Mesodermal cell (in vitro differentiated cells): Measurements from ENCODE around the gene EXOC1.

Source experiments
- H3K27ac ChIP-seq: 2 replicates; pipeline ENCODE4 v1.7.0; 2013; ENCODE audit warnings: mild to moderate bottlenecking, low read depth, low read length, moderate library complexity; ENCODE audit not compliant: severe bottlenecking
- H3K36me3 ChIP-seq: 2 replicates; pipeline ENCODE4 v1.7.1; 2013; ENCODE audit warnings: mild to moderate bottlenecking, low read length, moderate library complexity; ENCODE audit not compliant: control insufficient read depth, insufficient read depth
- H3K4me1 ChIP-seq: one replicate; pipeline ENCODE4 v1.7.1; 2013; ENCODE audit warnings: mild to moderate bottlenecking, low read length; ENCODE audit not compliant: insufficient read depth, control insufficient read depth, poor library complexity, severe bottlenecking
- H3K4me3 ChIP-seq: 2 replicates; pipeline ENCODE4 v1.7.0; 2013; ENCODE audit warnings: low read length, control low read depth, mild to moderate bottlenecking; ENCODE audit not compliant: insufficient read depth, poor library complexity, severe bottlenecking; ENCODE audit errors: extremely low read depth
- H3K9me3 ChIP-seq: 2 replicates; pipeline ENCODE4 v1.7.1; 2013; ENCODE audit warnings: mild to moderate bottlenecking, low read length, moderate library complexity; ENCODE audit not compliant: control insufficient read depth
- WGBS, 2 experiments: methylation state at CpG; one replicate each; pipeline ENCODE4 v1.1.5; 2013; ENCODE audit warnings: missing lambda C conversion rate in 2 of 2; ENCODE audit not compliant: insufficient coverage in 2 of 2; 5-methylcytosine and 5-hydroxymethylcytosine counted together

The EXOC1 gene

DNA sequence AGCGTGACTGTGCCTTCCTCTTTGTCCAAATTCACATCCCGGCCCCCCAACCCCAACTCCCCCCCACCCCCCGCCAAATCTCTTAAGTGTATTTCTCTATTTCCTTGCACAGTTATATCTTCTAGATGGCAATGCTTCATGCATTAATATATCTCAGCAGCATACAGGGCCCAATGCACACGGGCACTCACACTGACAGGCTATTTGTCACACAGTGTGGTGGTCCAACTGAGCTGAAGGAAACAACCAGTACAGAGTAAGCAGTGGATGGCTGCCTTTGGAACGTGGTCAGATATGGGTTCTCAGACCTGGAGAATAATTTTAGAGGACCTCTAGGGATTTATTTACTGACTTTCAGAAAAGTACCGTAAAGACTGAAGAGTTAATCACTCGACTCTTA is 681 bp downstream of the EXOC1 start:
- 20 to 43% methylated on average over 1 to 4 of the region's 7 CpGs for WGBS, 2 experiments
- Histone ChIP-seq H3K27ac (no peak overlapping the region), H3K4me1 (peaks cover 3% of the 10 kb centered on the region), H3K9me3 (peaks cover 4% of the 10 kb centered on the region), H3K36me3 (peaks cover 5% of the 10 kb centered on the region), H3K4me3 (peak overlapping the region; percentile 82)

DNA sequence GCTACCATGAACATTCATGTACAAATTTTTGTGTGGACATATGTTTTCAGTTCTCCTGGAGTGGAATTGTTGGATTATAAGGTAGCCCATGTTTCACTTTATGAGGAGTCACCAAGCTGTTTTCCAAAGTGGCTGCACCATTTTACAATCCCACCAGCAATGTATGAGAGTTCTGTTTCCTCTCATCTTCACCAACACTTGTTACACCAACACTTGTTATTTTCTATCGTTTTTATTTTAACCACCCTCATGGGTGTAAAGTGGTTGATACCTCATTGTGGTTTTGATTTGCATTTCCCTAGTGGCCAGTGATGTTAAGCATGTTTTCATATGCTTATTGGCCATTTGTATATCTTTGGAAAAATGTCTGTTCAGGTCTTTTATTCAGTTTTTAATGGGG is 4.1 kb downstream of the EXOC1 start:
- no CpG with 5 or more reads among the region's 1 CpG for whole genome bisulfite sequencing, 2 experiments
- H3K4me1 ChIP-seq: peaks cover 3% of the 10 kb centered on the region
- H3K4me3 ChIP-seq: no peak overlapping the region
- H3K27ac ChIP-seq: no peak overlapping the region
- H3K36me3 ChIP-seq: peaks cover 21% of the 10 kb centered on the region
- peaks cover 4% of the 10 kb centered on the region for H3K9me3 ChIP-seq

GRCh38 chr4:55859711-55860110 is 6.3 kb downstream of the EXOC1 start:
- Histone ChIP-seq H3K36me3 (peaks cover 29% of the 10 kb centered on the region), H3K4me1 (peaks cover 2% of the 10 kb centered on the region), H3K27ac (no peak overlapping the region), H3K4me3 (no peak overlapping the region), H3K9me3 (no peaks in the 10 kb centered on the region)
- WGBS, 2 experiments: 100% methylated on average over 1 of the region's 2 CpGs

- H3K9me3 ChIP-seq: no peaks in the 10 kb centered on the region
- H3K27ac ChIP-seq: no peak overlapping the region
- no peaks in the 10 kb centered on the region for H3K4me1 ChIP-seq
- WGBS, 2 experiments: no CpG with 5 or more reads among the region's 1 CpG
- H3K36me3 ChIP-seq: peaks cover 40% of the 10 kb centered on the region
- H3K4me3 ChIP-seq: no peak overlapping the region
Measured at GRCh38 chr4:55864577-55865223, 11.3 kb downstream of the EXOC1 start.

DNA sequence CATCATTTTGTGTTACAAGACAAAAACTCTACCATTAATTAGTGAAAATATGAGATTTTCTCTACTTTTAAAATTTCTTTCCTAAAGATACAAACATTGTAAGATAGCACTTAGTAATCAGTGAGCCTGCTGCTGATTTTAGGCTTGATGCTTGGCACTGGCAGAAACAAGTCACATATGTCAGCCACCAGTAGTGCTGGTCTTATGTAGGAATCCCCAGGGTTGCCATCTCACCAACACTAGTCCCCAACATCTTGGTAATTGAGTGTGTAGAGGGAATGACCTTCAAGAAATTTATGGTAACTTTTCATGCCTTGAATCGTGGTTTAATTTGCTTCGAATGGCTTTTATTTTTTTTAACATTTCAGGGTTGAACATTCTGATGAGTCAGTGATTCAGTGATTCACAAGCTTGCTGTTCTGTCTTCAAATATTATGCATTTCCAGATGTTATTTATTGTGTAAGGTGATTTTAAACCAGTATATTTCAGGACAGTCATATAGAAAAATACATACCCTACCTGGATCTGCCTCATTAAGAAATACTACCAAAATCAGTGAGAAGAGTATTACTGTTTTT is 11.9 kb downstream of the EXOC1 start:
- H3K4me3 ChIP-seq: no peak overlapping the region
- no peaks in the 10 kb centered on the region for H3K9me3 ChIP-seq
- no peaks in the 10 kb centered on the region for H3K4me1 ChIP-seq
- WGBS, 2 experiments: 100% methylated on average over 2 of the region's 2 CpGs; no CpG with 5 or more reads in 1 of the 2 experiments
- H3K27ac ChIP-seq: peak overlapping the region; percentile 60
- peaks cover 43% of the 10 kb centered on the region for H3K36me3 ChIP-seq

DNA sequence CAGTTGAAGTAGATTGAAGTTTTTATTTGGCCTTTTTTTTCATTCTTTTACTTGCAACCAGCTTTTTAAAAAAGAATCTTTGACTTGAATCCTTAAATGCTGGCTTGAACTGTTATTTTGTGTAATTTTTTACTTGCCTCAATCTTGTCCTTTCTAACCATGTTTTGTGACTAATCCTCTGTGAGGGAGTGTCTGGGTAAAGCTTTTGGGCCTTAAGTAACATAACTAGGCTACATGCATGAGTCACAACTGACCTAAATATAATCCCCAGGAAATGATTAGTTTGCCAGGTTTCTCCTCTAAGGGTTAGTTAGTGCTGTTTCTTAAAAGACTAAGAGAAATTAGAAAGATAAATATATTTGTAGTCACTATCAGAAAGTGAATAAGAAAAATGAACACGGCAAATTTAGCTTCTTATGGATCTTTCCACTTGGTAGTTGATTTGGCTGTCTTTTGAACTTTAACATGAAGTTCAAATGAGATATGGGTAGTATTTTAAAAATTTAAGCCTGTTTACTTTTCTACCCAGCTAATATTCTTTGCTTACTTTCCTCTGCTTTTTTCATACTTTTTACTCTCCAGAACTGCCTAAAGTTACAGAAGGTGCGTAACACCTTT is 13.0 kb downstream of the EXOC1 start:
- Histone ChIP-seq H3K4me3 (no peak overlapping the region), H3K27ac (peak overlapping the region; percentile 60)
- 100% methylated on average over 1 of the region's 2 CpGs; no CpG with 5 or more reads in 1 of the 2 experiments for WGBS, 2 experiments

GRCh38 chr4:55866973-55867574 is 13.6 kb downstream of the EXOC1 start:
- Histone ChIP-seq H3K4me3 (no peak overlapping the region), H3K27ac (no peak overlapping the region), H3K36me3 (peaks cover 46% of the 10 kb centered on the region), H3K9me3 (no peaks in the 10 kb centered on the region), H3K4me1 (no peaks in the 10 kb centered on the region)
- no CpG with 5 or more reads among the region's 4 CpGs for WGBS, 2 experiments

More for the DNA sequence above, 13.0 kb downstream of the EXOC1 start:
- Histone ChIP-seq H3K36me3 (peaks cover 43% of the 10 kb centered on the region), H3K4me1 (no peaks in the 10 kb centered on the region), H3K9me3 (no peaks in the 10 kb centered on the region)

DNA sequence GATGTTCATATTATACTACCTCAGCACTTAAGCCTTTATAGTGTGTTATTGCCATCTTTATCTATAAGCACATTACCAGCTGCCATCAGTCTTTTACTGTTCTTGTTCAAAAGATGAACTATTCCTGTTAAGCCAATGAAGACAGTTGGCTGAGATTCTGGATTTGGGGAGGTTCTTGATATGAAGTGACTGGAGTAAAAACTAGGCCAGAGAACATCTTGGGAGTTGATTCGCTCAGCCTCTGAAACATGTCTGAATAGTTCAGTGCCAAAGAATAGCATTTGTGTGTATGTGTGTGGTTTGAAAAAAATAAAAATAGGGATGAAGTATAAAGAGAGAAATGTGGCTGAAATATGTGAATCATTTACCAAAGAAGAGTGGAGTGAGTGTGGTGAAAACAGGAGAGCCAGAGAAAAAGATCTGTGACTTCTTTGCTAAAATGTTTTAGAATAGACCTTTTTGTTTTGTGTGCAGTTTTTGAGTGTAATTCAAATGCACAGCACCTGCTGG is 15.2 kb downstream of the EXOC1 start:
- no peak overlapping the region for H3K4me3 ChIP-seq
- no peaks in the 10 kb centered on the region for H3K4me1 ChIP-seq
- WGBS, 2 experiments: 100% methylated on average over 1 of the region's 1 CpG
- H3K9me3 ChIP-seq: no peaks in the 10 kb centered on the region
- no peak overlapping the region for H3K27ac ChIP-seq
- peaks cover 42% of the 10 kb centered on the region for H3K36me3 ChIP-seq

- WGBS, 2 experiments: 91 to 94% methylated on average over 4 to 5 of the region's 5 CpGs
- Histone ChIP-seq H3K4me3 (no peak overlapping the region), H3K9me3 (no peaks in the 10 kb centered on the region), H3K27ac (no peak overlapping the region), H3K4me1 (no peaks in the 10 kb centered on the region), H3K36me3 (peaks cover 44% of the 10 kb centered on the region)
Measured at GRCh38 chr4:55871299-55871800, 17.9 kb downstream of the EXOC1 start.

DNA sequence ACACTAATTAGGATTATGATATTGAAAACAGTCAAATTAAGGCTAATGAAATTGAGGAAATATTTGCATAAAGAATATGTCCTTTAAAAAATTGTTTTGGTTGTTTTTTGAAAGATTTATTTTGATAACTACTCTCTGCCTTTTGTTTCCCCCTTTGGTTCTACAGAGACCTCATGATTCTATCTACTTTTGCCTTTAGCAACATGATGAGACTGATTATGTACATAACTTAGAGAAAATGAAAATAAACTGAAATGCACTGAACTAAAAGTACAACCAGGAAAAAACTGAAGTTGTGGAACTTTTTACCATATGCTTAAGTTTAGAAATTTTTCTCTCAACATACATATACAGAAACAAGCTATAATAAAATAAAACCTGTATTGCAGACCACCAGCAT is 21.4 kb downstream of the EXOC1 start:
- H3K9me3 ChIP-seq: no peaks in the 10 kb centered on the region
- H3K27ac ChIP-seq: no peak overlapping the region
- H3K4me1 ChIP-seq: no peaks in the 10 kb centered on the region
- H3K36me3 ChIP-seq: peaks cover 27% of the 10 kb centered on the region
- H3K4me3 ChIP-seq: no peak overlapping the region
